Measurements from ENCODE around the gene MTHFS. TPM values are rescaled to one million over a fixed set of nuclear protein-coding genes. Genes with fewer than 3 reads are reported as not detected.

Gene MTHFS
- total RNA-seq, 4 donors from 2014 or later: 4.3 to 10.9 (median 10.2) TPM

DNA sequence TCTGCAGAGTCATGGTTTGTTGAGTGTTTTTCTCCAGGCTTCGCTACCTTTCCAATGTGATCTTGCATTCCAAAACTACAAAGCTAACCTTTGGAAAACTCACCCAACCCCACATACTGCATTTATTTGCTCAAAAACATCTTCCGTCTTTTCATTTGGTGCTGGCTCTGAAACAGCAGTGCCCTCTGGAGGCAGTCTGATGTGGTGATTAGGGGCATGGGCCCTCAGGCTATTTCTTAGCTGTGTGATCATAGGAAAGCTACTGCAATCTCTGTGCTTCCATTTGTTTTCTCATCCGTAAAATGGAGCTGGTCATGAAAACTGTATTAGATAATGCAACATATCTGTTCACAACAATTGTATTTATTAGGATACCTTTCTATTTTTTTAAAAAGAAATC is 47.0 kb downstream of the MTHFS start:
- Histone ChIP-seq H3K36me3 (no peaks in the 10 kb centered on the region), H3K4me1 (no peaks in the 10 kb centered on the region), H3K27me3 (no peaks in the 10 kb centered on the region), H3K4me3 (no peak overlapping the region), H3K27ac (no peak overlapping the region), H3K9me3 (no peaks in the 10 kb centered on the region)
- DNase-seq (ENCODE audit: low spot score in 2 of 2): no peak
- TF ChIP-seq, protein P1, sequence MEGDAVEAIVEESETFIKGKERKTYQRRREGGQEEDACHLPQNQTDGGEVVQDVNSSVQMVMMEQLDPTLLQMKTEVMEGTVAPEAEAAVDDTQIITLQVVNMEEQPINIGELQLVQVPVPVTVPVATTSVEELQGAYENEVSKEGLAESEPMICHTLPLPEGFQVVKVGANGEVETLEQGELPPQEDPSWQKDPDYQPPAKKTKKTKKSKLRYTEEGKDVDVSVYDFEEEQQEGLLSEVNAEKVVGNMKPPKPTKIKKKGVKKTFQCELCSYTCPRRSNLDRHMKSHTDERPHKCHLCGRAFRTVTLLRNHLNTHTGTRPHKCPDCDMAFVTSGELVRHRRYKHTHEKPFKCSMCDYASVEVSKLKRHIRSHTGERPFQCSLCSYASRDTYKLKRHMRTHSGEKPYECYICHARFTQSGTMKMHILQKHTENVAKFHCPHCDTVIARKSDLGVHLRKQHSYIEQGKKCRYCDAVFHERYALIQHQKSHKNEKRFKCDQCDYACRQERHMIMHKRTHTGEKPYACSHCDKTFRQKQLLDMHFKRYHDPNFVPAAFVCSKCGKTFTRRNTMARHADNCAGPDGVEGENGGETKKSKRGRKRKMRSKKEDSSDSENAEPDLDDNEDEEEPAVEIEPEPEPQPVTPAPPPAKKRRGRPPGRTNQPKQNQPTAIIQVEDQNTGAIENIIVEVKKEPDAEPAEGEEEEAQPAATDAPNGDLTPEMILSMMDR (IDR thresholded peaks at IDR 0.05): no peak
- no peak for TF ChIP-seq POLR2AphosphoS5 (IDR thresholded peaks at IDR 0.05)
- TF ChIP-seq POLR2A (IDR thresholded peaks at IDR 0.05): no peak
- WGBS: 92% methylated on average over 3 of the region's 3 CpGs

DNA sequence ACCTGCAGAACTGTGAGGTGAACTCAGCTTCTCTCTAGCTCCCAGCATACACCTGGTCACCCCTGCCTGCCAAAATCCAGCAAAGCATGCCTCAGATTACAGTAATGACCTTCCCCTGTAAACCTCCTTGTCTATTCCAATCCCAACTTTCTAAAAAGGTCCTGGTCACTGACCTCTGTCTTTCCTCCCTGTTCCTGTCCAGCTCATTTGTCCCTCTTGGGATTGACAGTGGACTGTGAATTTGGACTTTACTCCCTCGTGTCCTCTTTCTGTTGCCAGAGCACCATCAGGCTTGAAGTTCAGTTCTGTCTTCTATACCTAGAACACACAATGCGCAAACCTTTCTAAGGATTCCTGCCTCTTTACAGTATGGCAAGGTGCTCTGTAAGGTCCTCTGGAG is 50.3 kb downstream of the MTHFS start:
- Histone ChIP-seq H3K36me3 (no peaks in the 10 kb centered on the region), H3K4me3 (no peak overlapping the region), H3K9me3 (no peaks in the 10 kb centered on the region), H3K27me3 (no peaks in the 10 kb centered on the region), H3K27ac (no peak overlapping the region), H3K4me1 (no peaks in the 10 kb centered on the region)
- TF ChIP-seq, protein P1 (IDR thresholded peaks at IDR 0.05): no peak
- no peak for TF ChIP-seq POLR2AphosphoS5 (IDR thresholded peaks at IDR 0.05)
- TF ChIP-seq POLR2A (IDR thresholded peaks at IDR 0.05): no peak
- no peak for TF ChIP-seq EP300 (IDR thresholded peaks at IDR 0.05)
- no peak for DNase-seq (ENCODE audit: low spot score in 2 of 2)
- 100% methylated on average over 2 of the region's 2 CpGs for WGBS

DNA sequence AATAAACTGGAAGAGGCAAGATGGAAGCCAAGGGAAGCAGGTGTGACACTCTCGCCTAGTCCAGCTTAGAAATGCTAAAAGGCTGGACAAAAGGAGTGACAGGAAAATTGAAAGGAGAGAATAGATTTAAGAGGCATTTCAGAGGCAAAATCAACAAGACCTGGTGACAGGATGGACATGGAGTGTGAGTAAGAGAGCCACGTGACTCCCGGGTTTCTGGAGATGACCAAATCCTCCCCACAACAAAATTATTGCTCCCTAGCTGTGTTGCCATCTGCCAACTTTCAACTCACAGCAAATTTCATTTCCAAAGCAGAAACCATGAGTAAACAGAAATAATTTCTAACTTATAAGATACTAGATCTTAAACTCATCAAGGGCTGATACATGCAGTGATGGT is 52.6 kb downstream of the MTHFS start:
- 99% methylated on average over 3 of the region's 3 CpGs for WGBS
- TF ChIP-seq, protein P1 (IDR thresholded peaks at IDR 0.05): no peak
- TF ChIP-seq POLR2AphosphoS5 (IDR thresholded peaks at IDR 0.05) (no peak), EP300 (IDR thresholded peaks at IDR 0.05) (no peak), POLR2A (IDR thresholded peaks at IDR 0.05) (no peak)
- Histone ChIP-seq H3K4me3 (no peak overlapping the region), H3K27me3 (no peaks in the 10 kb centered on the region), H3K9me3 (no peaks in the 10 kb centered on the region), H3K36me3 (no peaks in the 10 kb centered on the region), H3K27ac (no peak overlapping the region), H3K4me1 (no peaks in the 10 kb centered on the region)
- DNase-seq (ENCODE audit: low spot score in 2 of 2): no peak

DNA sequence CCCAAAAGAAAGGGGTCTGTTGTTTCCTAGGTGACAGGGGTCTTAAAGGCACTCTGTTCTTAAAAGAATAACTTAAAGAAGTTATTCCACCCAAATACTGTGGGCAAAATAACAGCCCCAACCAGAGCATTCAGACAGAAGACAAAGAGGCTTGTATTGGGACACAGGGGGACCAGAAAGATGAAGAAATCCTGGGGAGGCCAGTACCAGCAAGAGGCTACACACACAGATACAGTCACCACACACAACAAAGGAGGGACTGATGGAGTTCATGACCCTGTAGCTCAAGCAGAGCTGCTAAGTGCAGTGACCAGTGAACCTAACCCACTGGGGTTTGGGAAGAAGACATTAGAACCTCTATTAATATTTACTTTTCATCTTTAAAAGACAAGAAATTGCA is 59.0 kb downstream of the MTHFS start:
- Histone ChIP-seq H3K9me3 (no peaks in the 10 kb centered on the region), H3K4me3 (no peak overlapping the region), H3K36me3 (no peaks in the 10 kb centered on the region), H3K27me3 (no peaks in the 10 kb centered on the region), H3K4me1 (no peaks in the 10 kb centered on the region), H3K27ac (no peak overlapping the region)
- TF ChIP-seq POLR2A (IDR thresholded peaks at IDR 0.05): no peak
- no peak for TF ChIP-seq EP300 (IDR thresholded peaks at IDR 0.05)
- TF ChIP-seq POLR2AphosphoS5 (IDR thresholded peaks at IDR 0.05): no peak
- TF ChIP-seq, protein P1 (IDR thresholded peaks at IDR 0.05): no peak
- DNase-seq (ENCODE audit: low spot score in 2 of 2): no peak

DNA sequence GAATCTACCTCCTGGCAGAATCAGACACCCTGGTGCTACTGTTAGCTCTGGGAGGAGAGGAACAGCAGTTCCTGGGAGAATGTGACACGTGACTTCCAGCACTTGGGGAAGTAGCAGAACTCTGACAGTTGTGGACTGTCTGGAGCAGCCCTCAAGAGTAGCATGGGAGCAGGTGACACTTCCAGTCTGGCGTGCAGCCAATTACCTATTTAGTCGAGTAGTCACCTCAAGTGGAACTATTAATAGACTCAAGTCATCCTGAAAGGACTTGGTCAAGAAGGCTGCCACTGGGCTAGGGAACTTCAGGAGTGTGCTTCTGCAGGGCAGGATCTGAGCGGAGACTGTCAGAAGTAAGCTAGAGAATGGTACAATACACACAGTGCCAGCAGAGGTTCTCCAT is 62.3 kb downstream of the MTHFS start:
- no peak overlapping the region for H3K27ac ChIP-seq
- TF ChIP-seq POLR2AphosphoS5 (IDR thresholded peaks at IDR 0.05): no peak
- no peak overlapping the region for H3K4me3 ChIP-seq
- H3K9me3 ChIP-seq: no peaks in the 10 kb centered on the region
- no peaks in the 10 kb centered on the region for H3K27me3 ChIP-seq
- H3K4me1 ChIP-seq: no peaks in the 10 kb centered on the region
- H3K36me3 ChIP-seq: no peaks in the 10 kb centered on the region
- DNase-seq (ENCODE audit: low spot score in 2 of 2): no peak
- WGBS: 71% methylated on average over 4 of the region's 4 CpGs

DNA sequence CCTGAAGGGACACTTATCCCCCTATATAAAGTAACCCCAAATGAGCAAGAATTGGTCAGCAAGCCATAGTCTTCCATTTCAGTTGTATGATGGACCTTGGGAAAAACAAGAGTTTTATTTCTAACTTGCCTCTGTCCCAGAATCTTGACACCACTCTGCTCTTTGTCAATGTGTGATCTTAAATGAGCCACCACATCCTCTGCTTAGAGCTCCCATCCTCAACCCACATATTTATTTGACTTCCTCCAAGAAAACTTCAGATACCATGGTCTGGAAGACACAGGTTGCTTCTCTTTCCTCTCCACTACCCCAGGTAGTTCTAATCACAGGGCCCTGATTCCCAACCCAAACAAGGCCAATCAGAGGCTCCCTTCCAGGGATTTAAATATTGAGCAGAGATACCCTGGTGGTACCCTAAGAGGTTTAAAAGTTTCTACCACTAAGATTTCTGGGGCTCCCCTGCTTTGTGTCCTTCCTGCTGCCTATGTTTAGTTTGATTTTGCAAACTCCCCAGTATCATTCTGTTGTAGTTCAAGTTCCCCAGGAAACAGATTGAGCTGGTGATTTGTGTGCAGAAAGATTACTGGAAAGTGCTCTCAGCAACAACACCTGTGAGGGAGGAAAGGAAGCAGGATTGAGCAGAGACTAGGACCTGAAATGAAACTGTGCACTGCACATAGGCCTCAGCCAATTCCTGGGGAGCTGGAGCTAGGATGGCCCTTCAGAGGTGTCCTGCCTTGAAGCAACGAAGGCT is 64.3 kb downstream of the MTHFS start:
- 91% methylated on average over 1 of the region's 1 CpG for WGBS
- H3K9me3 ChIP-seq: no peaks in the 10 kb centered on the region

More for the DNA sequence above, 64.3 kb downstream of the MTHFS start:
- Histone ChIP-seq H3K27ac (no peak overlapping the region), H3K27me3 (no peaks in the 10 kb centered on the region), H3K4me1 (no peaks in the 10 kb centered on the region), H3K36me3 (no peaks in the 10 kb centered on the region), H3K4me3 (no peak overlapping the region)
- no peak for DNase-seq (ENCODE audit: low spot score in 2 of 2)
- TF ChIP-seq, protein P1 (IDR thresholded peaks at IDR 0.05): no peak
- TF ChIP-seq POLR2A (IDR thresholded peaks at IDR 0.05) (no peak), EP300 (IDR thresholded peaks at IDR 0.05) (no peak), POLR2AphosphoS5 (IDR thresholded peaks at IDR 0.05) (no peak)
